Bronchial epithelial cell (primary cell): ENCODE measurements around the gene NR2F2. TPM values are rescaled to one million over a fixed set of nuclear protein-coding genes. Genes with fewer than 3 reads are reported as not detected.
A peak's percentile ranks its signal among the peaks of the same experiment; 100 is the strongest.

Experiments used
- DNase-seq: peaks from one replicate; pipeline ENCODE4 v3.0.0-alpha.2; 2010; ENCODE audit warnings: low read depth
- FAIRE-seq: peaks from 2 replicates; lab custom pipeline; 2011; peaks lifted over from hg19 to GRCh38; lab: Jason Lieb, UNC
- H3K27me3 ChIP-seq: 2 replicates; pipeline ENCODE4 v1.5.1; 2011; ENCODE audit warnings: low read length; ENCODE audit not compliant: control insufficient read depth, insufficient read depth
- H3K36me3 ChIP-seq: 2 replicates; pipeline ENCODE4 v1.5.1; 2011; ENCODE audit warnings: low read length; ENCODE audit not compliant: control insufficient read depth, insufficient read depth
- H3K4me3 ChIP-seq: 2 replicates; pipeline ENCODE4 v1.5.1; 2011; ENCODE audit warnings: mild to moderate bottlenecking, low read depth, low read length, control low read depth
- CTCF ChIP-seq: IDR thresholded peaks from 2 replicates; pipeline ENCODE4 v1.5.1; 2011; ENCODE audit warnings: mild to moderate bottlenecking, moderate library complexity, low read length, control low read depth, inconsistent platforms; ENCODE audit not compliant: insufficient read depth, severe bottlenecking
- total RNA-seq: library from RNA; depleted of rRNA; stranded (reverse); fragments of >200 nt; gene quantifications from 2 replicates; pipeline ENCODE4 v1.2.1, GENCODE V29; 2014

The NR2F2 gene
- total RNA-seq, 1 donor from 2014 or later, result 1.6 TPM

- FAIRE-seq, result no peak
- DNase-seq, result peak; percentile 89
Measured at GRCh38 chr15:96327155-96327741, 3.3 kb upstream of the NR2F2 start.

GRCh38 chr15:96328181-96328876 is 2.2 kb upstream of the NR2F2 start:
- DNase-seq, result no peak
- no peak overlapping the region for H3K4me3 ChIP-seq
- no peak for TF ChIP-seq CTCF
- no peaks in the 10 kb centered on the region for H3K36me3 ChIP-seq
- no peaks in the 10 kb centered on the region for H3K27me3 ChIP-seq
- FAIRE-seq, result no peak

More at GRCh38 chr15:96327155-96327741, 3.3 kb upstream of the NR2F2 start:
- Histone ChIP-seq H3K36me3 (no peaks in the 10 kb centered on the region), H3K4me3 (peak overlapping the region; percentile 57), H3K27me3 (no peaks in the 10 kb centered on the region)
- peak; percentile 61 for TF ChIP-seq CTCF

- FAIRE-seq (no peak), DNase-seq (no peak)
- Histone ChIP-seq H3K27me3 (no peaks in the 10 kb centered on the region), H3K4me3 (no peak overlapping the region), H3K36me3 (no peaks in the 10 kb centered on the region)
- no peak for TF ChIP-seq CTCF
Measured at GRCh38 chr15:96328877-96329195, 1.7 kb upstream of the NR2F2 start.

GRCh38 chr15:96329403-96329981 is 1.0 kb upstream of the NR2F2 start:
- no peak for FAIRE-seq

GRCh38 chr15:96330064-96330449 is 443 bp upstream of the NR2F2 start:
- FAIRE-seq, result no peak
- H3K27me3 ChIP-seq, result no peaks in the 10 kb centered on the region
- no peak for TF ChIP-seq CTCF
- peak overlapping the region; percentile 53 for H3K4me3 ChIP-seq
- no peak for DNase-seq
- H3K36me3 ChIP-seq, result peaks cover 7% of the 10 kb centered on the region

More at GRCh38 chr15:96329403-96329981, 1.0 kb upstream of the NR2F2 start:
- TF ChIP-seq CTCF, result no peak
- peaks cover 4% of the 10 kb centered on the region for H3K36me3 ChIP-seq
- DNase-seq, result no peak
- no peaks in the 10 kb centered on the region for H3K27me3 ChIP-seq
- peak overlapping the region; percentile 53 for H3K4me3 ChIP-seq
